OCI-LY7 (cell line): ENCODE results near the gene VWA7. TPM values are rescaled to one million over a fixed set of nuclear protein-coding genes. Genes with fewer than 3 reads are reported as not detected.

Source experiments
- BruUV-seq: library from RNA; stranded (reverse); fragments of 400-500 nt; replicated peaks from 2 replicates; lab custom pipeline; 2021; lab: Mats Ljungman, UMichigan
- CTCF ChIA-PET: fragments of 300-600 bp; sonication (Branson Sonifier 250); formaldehyde crosslinking; loops from one replicate; lab custom pipeline; 2022; ENCODE audit warnings: antibody characterized with exemption; ENCODE audit not compliant: unreplicated experiment; lab: Charles Lee
- POLR2A ChIA-PET: fragments of 300-600 bp; sonication (Branson Sonifier 250); formaldehyde crosslinking; loops from one replicate; lab custom pipeline; 2022; ENCODE audit warnings: antibody characterized with exemption; lab: Charles Lee
- DNase-seq: peaks from one replicate; pipeline ENCODE4 v3.0.0-alpha.2; 2015; ENCODE audit warnings: low spot score
- H2AFZ ChIP-seq: fragments of 200-600 bp; sonication (generic), shearing (Covaris generic); 2 replicates; pipeline ENCODE4 v1.6.1; 2014; ENCODE audit warnings: mild to moderate bottlenecking, antibody characterized with exemption, low read length, moderate library complexity
- H3K27ac ChIP-seq: fragments of 200-600 bp; sonication (generic); 2 replicates; pipeline ENCODE4 v1.5.1; 2014; ENCODE audit warnings: mixed run types, low read depth, mild to moderate bottlenecking, moderate library complexity, low read length, inconsistent platforms; ENCODE audit not compliant: poor library complexity, severe bottlenecking
- H3K36me3 ChIP-seq: fragments of 200-600 bp; sonication (generic); 2 replicates; pipeline ENCODE4 v1.6.1; 2014; ENCODE audit warnings: mild to moderate bottlenecking, antibody characterized with exemption, low read length, moderate library complexity, mixed read lengths; ENCODE audit not compliant: insufficient read depth
- H3K4me1 ChIP-seq: fragments of 200-600 bp; sonication (generic); 2 replicates; pipeline ENCODE4 v1.5.1; 2014; ENCODE audit warnings: mild to moderate bottlenecking, low read length; ENCODE audit not compliant: insufficient read depth, poor library complexity, severe bottlenecking
- H3K4me2 ChIP-seq: fragments of 200-600 bp; sonication (generic); 2 replicates; pipeline ENCODE4 v1.6.1; 2014; ENCODE audit warnings: mild to moderate bottlenecking, low read length
- H3K4me3 ChIP-seq: fragments of 200-600 bp; sonication (generic); 2 replicates; pipeline ENCODE4 v1.5.1; 2014; ENCODE audit warnings: mild to moderate bottlenecking, low read depth, low read length; ENCODE audit not compliant: poor library complexity, severe bottlenecking
- H3K79me2 ChIP-seq: fragments of 200-600 bp; sonication (generic); 2 replicates; pipeline ENCODE4 v1.6.1; 2016; ENCODE audit warnings: low read depth, mild to moderate bottlenecking, low read length, moderate library complexity, mixed read lengths; ENCODE audit not compliant: insufficient read depth
- H3K9me2 ChIP-seq: fragments of 200-600 bp; sonication (generic); 2 replicates; pipeline ENCODE4 v1.6.1; 2016; ENCODE audit warnings: mild to moderate bottlenecking, low read length, mixed read lengths; ENCODE audit not compliant: insufficient read depth
- H3K9me3 ChIP-seq: fragments of 200-600 bp; sonication (generic); 2 replicates; pipeline ENCODE4 v1.6.1; 2014; ENCODE audit warnings: mild to moderate bottlenecking, mixed run types, low read length, mixed read lengths
- H4K20me1 ChIP-seq: fragments of 200-600 bp; sonication (generic); 2 replicates; pipeline ENCODE4 v1.6.1; 2014; ENCODE audit warnings: mild to moderate bottlenecking, antibody characterized with exemption, low read length, moderate library complexity, mixed read lengths; ENCODE audit not compliant: insufficient read depth
- EZH2phosphoT487 ChIP-seq: fragments of 200-600 bp; sonication (generic); IDR thresholded peaks from 2 replicates; pipeline ENCODE4 v1.6.1; 2018; ENCODE audit warnings: low read depth, borderline replicate concordance, mild to moderate bottlenecking, mixed run types, antibody characterized with exemption, low read length, moderate library complexity, mixed read lengths
- intact Hi-C: fragments of 100-400 bp; cut with micrococcal nuclease; formaldehyde crosslinking; loops from one replicate; pipeline ENCODE4 v1.10.0; 2022; ENCODE audit not compliant: unreplicated experiment
- total RNA-seq, 2 experiments: library from RNA; depleted of rRNA in 1 of 2; stranded (reverse); fragments of >200 nt in 1 of 2; shearing (Covaris generic) in 1 of 2; gene quantifications; 2 replicates each; pipeline ENCODE4 v1.2.3, GENCODE V29; 2014 to 2022
- TF ChIP-seq, protein P1 (sequence below): fragments of 200-600 bp; sonication (generic); conservative IDR thresholded peaks from 2 replicates; pipeline ENCODE4 v1.5.1; 2014; ENCODE audit warnings: mild to moderate bottlenecking, antibody characterized with exemption, low read length, moderate library complexity, mixed read lengths

Gene VWA7
- total RNA-seq, 2 experiments from 2014 or later: 2.2 to 6.5 TPM

DNA sequence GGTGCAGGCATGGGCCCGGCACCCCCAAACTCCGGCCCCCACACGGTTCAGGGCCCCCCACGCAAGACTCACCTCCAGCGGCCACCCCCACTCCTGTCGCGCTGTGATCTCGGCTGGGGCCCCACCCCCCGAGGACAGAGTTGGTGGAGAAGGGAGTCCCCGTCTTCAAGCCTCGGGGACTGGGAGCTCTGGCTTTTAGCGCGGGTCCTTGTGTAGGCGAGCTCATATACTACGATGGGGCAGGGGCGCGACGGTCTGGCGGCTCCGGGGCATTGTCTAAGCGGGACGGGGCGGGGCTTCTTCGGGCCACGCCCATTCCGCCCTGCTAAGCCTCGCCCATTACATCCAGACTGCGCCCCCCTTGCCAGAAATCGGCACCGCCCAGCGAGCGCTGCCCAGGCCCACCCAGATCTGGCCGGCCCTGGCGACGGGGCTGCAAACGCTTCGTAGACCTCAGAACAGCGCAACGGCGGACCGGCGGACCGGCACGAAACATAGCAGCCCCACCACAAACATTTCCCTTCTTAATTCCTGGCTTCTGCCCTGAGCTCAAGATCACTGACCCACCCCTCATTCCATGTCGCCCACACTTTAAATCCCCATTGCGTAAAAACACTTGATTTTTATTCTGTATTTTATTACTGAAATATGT lies 47.0 kb downstream of the VWA7 start:
- no peak for TF ChIP-seq EZH2phosphoT487
- TF ChIP-seq, protein P1, sequence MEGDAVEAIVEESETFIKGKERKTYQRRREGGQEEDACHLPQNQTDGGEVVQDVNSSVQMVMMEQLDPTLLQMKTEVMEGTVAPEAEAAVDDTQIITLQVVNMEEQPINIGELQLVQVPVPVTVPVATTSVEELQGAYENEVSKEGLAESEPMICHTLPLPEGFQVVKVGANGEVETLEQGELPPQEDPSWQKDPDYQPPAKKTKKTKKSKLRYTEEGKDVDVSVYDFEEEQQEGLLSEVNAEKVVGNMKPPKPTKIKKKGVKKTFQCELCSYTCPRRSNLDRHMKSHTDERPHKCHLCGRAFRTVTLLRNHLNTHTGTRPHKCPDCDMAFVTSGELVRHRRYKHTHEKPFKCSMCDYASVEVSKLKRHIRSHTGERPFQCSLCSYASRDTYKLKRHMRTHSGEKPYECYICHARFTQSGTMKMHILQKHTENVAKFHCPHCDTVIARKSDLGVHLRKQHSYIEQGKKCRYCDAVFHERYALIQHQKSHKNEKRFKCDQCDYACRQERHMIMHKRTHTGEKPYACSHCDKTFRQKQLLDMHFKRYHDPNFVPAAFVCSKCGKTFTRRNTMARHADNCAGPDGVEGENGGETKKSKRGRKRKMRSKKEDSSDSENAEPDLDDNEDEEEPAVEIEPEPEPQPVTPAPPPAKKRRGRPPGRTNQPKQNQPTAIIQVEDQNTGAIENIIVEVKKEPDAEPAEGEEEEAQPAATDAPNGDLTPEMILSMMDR: 0 out of 2 replicates have a peak, but pooled peaks have one; percentile 29
- H4K20me1 ChIP-seq: 0 out of 2 replicates have a peak, but pooled peaks cover 8% of the 10 kb centered on the region
- ChIA-PET CTCF (interaction anchor here (1.8 kb wide), 1 partner anchor 9 kb away, joined by 5 read pairs; no protein-coding TSS in a partner anchor), POLR2A (interaction anchor here (0.5 to 2.2 kb wide), 4 partner anchors 10 to 168 kb away, joined by 3 to 19 read pairs (median 3); partner anchors contain the start of gene MSH5)
- H3K4me2 ChIP-seq: peak overlapping the region; percentile 83
- H3K79me2 ChIP-seq: peaks cover 15% of the 10 kb centered on the region; the same call in 1 of the 2 replicates
- H3K9me2 ChIP-seq: no peaks in the 10 kb centered on the region
- peaks cover 67% of the 10 kb centered on the region for H3K36me3 ChIP-seq
- peak overlapping the region; percentile 66 for H3K4me3 ChIP-seq
- H3K27ac ChIP-seq: peak overlapping the region; percentile 2
- peak; percentile 82 for DNase-seq
- intact Hi-C loops: loop anchor here (1.0 kb wide), 3 partner anchors 8 to 100 kb away; no protein-coding TSS in a partner anchor
- peaks cover 57% of the 10 kb centered on the region for H3K4me1 ChIP-seq
- no TSS peak for BruUV-seq
- no peaks in the 10 kb centered on the region for H3K9me3 ChIP-seq
- H2AFZ ChIP-seq: no peak overlapping the region

DNA sequence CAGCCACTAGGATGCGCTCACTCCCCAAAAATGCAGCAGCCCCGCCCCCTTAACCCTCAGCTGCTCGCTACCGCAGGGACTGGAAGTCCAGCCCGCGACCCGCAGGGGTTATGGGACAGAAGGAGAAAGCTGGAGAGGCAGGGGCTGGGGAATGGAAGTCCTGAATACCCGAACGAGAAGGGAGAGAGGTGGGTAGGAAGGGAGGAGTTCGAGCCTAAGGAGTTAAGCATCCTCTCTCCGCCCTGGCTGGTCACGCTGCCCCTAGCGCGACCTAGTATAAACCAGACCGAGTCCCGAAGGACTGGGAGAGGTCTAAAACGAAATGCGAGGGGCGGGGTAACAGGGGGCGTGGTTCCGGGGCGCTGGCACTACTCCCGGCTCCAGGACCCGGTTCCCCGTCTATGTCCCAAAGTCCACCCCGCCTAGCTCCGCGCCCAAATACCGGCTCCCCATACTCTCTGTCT lies 47.6 kb downstream of the VWA7 start:
- POLR2A ChIA-PET: interaction anchor here (1.1 to 2.2 kb wide), 2 partner anchors 10 to 101 kb away, joined by 3 to 19 read pairs; partner anchors contain the start of gene MSH5
- Histone ChIP-seq H3K79me2 (peaks cover 10% of the 10 kb centered on the region; the same call in 1 of the 2 replicates), H3K36me3 (peaks cover 67% of the 10 kb centered on the region), H3K9me3 (no peaks in the 10 kb centered on the region), H3K4me3 (peak overlapping the region; percentile 66), H3K27ac (peak overlapping the region; percentile 2), H4K20me1 (0 out of 2 replicates have a peak, but pooled peaks cover 8% of the 10 kb centered on the region), H3K4me1 (peaks cover 54% of the 10 kb centered on the region), H2AFZ (no peak overlapping the region), H3K4me2 (peak overlapping the region; percentile 83), H3K9me2 (no peaks in the 10 kb centered on the region)
- DNase-seq: peak; percentile 85
- BruUV-seq: no TSS peak
- no peak for TF ChIP-seq EZH2phosphoT487
- TF ChIP-seq, protein P1: 0 out of 2 replicates have a peak, but pooled peaks have one; percentile 25
- CTCF ChIA-PET: interaction anchor here (1.8 kb wide), 1 partner anchor 9 kb away, joined by 5 read pairs; no protein-coding TSS in a partner anchor
- intact Hi-C loops: loop anchor here (1.0 kb wide), 3 partner anchors 9 to 101 kb away; no protein-coding TSS in a partner anchor
